HEK293 (cell line): ENCODE results near the gene NAA20.
A peak's percentile ranks its signal among the peaks of the same experiment; 100 is the strongest.

Experiments used
- GLIS1 ChIP-seq: fragments of 450-650 bp; formaldehyde crosslinking; IDR thresholded peaks from 2 replicates; pipeline ENCODE4 v1.5.1; 2016; ENCODE audit warnings: missing biosample characterization, missing genetic modification characterization
- KLF9 ChIP-seq: fragments of 450-650 bp; formaldehyde crosslinking; IDR thresholded peaks from 2 replicates; pipeline ENCODE4 v1.5.1; 2016; ENCODE audit warnings: missing biosample characterization, missing genetic modification characterization, low read depth
- MZF1 ChIP-seq: fragments of 450-650 bp; formaldehyde crosslinking; IDR thresholded peaks from 2 replicates; pipeline ENCODE4 v1.5.1; 2017; ENCODE audit warnings: missing biosample characterization, missing genetic modification characterization, borderline replicate concordance
- SCRT2 ChIP-seq: fragments of 450-650 bp; formaldehyde crosslinking; IDR thresholded peaks from 2 replicates; pipeline ENCODE4 v1.5.1; 2016; ENCODE audit warnings: missing biosample characterization, missing genetic modification characterization
- WT1 ChIP-seq: fragments of 450-650 bp; formaldehyde crosslinking; IDR thresholded peaks from 2 replicates; pipeline ENCODE4 v1.5.1; 2016; ENCODE audit warnings: missing biosample characterization, missing genetic modification characterization
- YY2 ChIP-seq: fragments of 450-650 bp; formaldehyde crosslinking; IDR thresholded peaks from 2 replicates; pipeline ENCODE4 v1.5.1; 2016; ENCODE audit warnings: missing biosample characterization, missing genetic modification characterization
- ZNF2 ChIP-seq: fragments of 450-650 bp; formaldehyde crosslinking; IDR thresholded peaks from 2 replicates; pipeline ENCODE4 v1.5.1; 2016; ENCODE audit warnings: missing biosample characterization, missing genetic modification characterization
- ZNF416 ChIP-seq: fragments of 450-650 bp; formaldehyde crosslinking; IDR thresholded peaks from 2 replicates; pipeline ENCODE4 v1.5.1; 2016; ENCODE audit warnings: missing biosample characterization, missing genetic modification characterization
- ZNF529 ChIP-seq: fragments of 450-650 bp; formaldehyde crosslinking; IDR thresholded peaks from 2 replicates; pipeline ENCODE4 v1.5.1; 2017; ENCODE audit warnings: missing genetic modification characterization, missing biosample characterization; ENCODE audit not compliant: insufficient replicate concordance
- ZNF549 ChIP-seq: fragments of 450-650 bp; IDR thresholded peaks from 2 replicates; pipeline ENCODE4 v1.5.1; 2018; ENCODE audit warnings: missing biosample characterization, missing genetic modification characterization, mild to moderate bottlenecking, inconsistent platforms, moderate library complexity
- ZNF664 ChIP-seq: fragments of 450-650 bp; formaldehyde crosslinking; IDR thresholded peaks from 2 replicates; pipeline ENCODE4 v1.5.1; 2016; ENCODE audit warnings: missing biosample characterization, missing genetic modification characterization
- ZNF701 ChIP-seq: fragments of 450-650 bp; formaldehyde crosslinking; IDR thresholded peaks from 2 replicates; pipeline ENCODE4 v1.5.1; 2016; ENCODE audit warnings: missing biosample characterization, missing genetic modification characterization
- ZSCAN16 ChIP-seq: fragments of 450-650 bp; formaldehyde crosslinking; IDR thresholded peaks from 2 replicates; pipeline ENCODE4 v1.5.1; 2016; ENCODE audit warnings: missing biosample characterization, missing genetic modification characterization
- TF ChIP-seq, protein P1 (sequence below): fragments of 450-650 bp; formaldehyde crosslinking; IDR thresholded peaks from 2 replicates; pipeline ENCODE4 v1.5.1; 2016; ENCODE audit warnings: missing biosample characterization, missing genetic modification characterization
- TF ChIP-seq, protein P2 (sequence below): fragments of 450-650 bp; formaldehyde crosslinking; IDR thresholded peaks from 2 replicates; pipeline ENCODE4 v1.5.1; 2017; ENCODE audit warnings: missing biosample characterization, missing genetic modification characterization
- TF ChIP-seq, protein P3 (sequence below): fragments of 450-650 bp; formaldehyde crosslinking; IDR thresholded peaks from 2 replicates; pipeline ENCODE4 v1.5.1; 2016; ENCODE audit warnings: missing biosample characterization, missing genetic modification characterization
- TF ChIP-seq, protein P4 (sequence below): IDR thresholded peaks from 2 replicates; pipeline ENCODE4 v1.6.1; 2011; ENCODE audit warnings: mild to moderate bottlenecking, low read depth, low read length, borderline replicate concordance
- TF ChIP-seq, protein P5 (sequence below): fragments of 450-650 bp; formaldehyde crosslinking; IDR thresholded peaks from 2 replicates; pipeline ENCODE4 v1.5.1; 2016; ENCODE audit warnings: missing biosample characterization, missing genetic modification characterization, borderline replicate concordance
- TF ChIP-seq, protein P6 (sequence below): fragments of 450-650 bp; formaldehyde crosslinking; IDR thresholded peaks from 2 replicates; pipeline ENCODE4 v1.5.1; 2016; ENCODE audit warnings: missing biosample characterization, missing genetic modification characterization

The NAA20 gene

DNA sequence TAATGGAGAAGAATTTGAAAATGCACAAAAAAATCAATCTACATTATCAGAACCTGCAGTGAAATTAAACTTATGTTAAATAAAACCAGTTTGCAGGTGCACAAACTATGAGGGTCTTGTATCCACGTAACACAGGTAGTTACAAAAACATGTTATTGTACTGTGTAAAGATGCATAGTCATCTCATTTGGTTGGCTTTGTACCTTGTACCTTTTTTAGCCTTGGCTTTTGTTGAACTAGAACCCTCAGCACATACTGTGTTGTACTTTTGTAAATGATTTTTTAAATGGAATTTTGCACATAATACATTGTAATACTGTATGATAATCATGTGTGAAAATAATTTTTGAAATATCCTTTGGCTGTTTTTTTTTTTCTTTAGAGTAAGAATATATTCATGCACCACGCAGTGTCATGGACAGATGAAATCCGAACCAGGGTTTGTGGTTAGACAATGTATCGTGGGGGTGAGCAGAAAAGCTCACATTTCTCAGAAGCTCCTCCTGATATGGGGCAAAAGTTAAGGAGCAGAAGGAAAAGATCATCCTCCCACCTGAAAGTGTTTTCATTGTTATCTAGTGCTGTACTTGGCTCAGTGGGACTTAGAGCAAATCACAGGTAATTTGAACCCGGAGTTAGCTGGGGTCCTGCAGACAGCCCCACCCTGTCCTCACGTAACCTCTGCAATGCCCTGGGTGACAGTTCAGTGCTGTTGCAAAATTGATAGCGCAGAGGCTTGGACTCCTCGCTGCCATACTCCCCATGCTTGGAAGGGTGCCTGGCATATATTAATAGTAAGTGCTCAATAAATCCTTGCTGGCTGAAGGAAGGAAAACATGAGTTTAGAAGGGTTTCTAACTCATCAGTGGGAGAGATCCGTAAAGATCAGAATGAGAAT is 14.8 kb upstream of the NAA20 start (continued):
- TF ChIP-seq, protein P1, sequence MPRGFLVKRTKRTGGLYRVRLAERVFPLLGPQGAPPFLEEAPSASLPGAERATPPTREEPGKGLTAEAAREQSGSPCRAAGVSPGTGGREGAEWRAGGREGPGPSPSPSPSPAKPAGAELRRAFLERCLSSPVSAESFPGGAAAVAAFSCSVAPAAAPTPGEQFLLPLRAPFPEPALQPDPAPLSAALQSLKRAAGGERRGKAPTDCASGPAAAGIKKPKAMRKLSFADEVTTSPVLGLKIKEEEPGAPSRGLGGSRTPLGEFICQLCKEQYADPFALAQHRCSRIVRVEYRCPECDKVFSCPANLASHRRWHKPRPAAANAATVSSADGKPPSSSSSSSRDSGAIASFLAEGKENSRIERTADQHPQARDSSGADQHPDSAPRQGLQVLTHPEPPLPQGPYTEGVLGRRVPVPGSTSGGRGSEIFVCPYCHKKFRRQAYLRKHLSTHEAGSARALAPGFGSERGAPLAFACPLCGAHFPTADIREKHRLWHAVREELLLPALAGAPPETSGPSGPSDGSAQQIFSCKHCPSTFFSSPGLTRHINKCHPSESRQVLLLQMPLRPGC = no peak
- TF ChIP-seq SCRT2 (tag by site-specific recombination) (no peak), ZSCAN16 (tag by site-specific recombination) (no peak), ZNF416 (tag by site-specific recombination) (no peak), GLIS1 (peak; percentile 34; the same call in 1 of the 2 replicates), ZNF701 (tag by site-specific recombination) (no peak), WT1 (0 out of 2 replicates have a peak, but pooled peaks have one; percentile 45), YY2 (tag by site-specific recombination) (no peak), ZNF529 (tag by site-specific recombination) (no peak), KLF9 (tag by site-specific recombination) (no peak), ZNF549 (tag by site-specific recombination) (no peak), MZF1 (tag by site-specific recombination) (no peak), ZNF664 (tag by site-specific recombination) (peak; percentile 97), ZNF2 (tag by site-specific recombination) (no peak)
- TF ChIP-seq, protein P2, sequence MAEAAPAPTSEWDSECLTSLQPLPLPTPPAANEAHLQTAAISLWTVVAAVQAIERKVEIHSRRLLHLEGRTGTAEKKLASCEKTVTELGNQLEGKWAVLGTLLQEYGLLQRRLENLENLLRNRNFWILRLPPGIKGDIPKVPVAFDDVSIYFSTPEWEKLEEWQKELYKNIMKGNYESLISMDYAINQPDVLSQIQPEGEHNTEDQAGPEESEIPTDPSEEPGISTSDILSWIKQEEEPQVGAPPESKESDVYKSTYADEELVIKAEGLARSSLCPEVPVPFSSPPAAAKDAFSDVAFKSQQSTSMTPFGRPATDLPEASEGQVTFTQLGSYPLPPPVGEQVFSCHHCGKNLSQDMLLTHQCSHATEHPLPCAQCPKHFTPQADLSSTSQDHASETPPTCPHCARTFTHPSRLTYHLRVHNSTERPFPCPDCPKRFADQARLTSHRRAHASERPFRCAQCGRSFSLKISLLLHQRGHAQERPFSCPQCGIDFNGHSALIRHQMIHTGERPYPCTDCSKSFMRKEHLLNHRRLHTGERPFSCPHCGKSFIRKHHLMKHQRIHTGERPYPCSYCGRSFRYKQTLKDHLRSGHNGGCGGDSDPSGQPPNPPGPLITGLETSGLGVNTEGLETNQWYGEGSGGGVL (tag by site-specific recombination) = no peak
- TF ChIP-seq, protein P3, sequence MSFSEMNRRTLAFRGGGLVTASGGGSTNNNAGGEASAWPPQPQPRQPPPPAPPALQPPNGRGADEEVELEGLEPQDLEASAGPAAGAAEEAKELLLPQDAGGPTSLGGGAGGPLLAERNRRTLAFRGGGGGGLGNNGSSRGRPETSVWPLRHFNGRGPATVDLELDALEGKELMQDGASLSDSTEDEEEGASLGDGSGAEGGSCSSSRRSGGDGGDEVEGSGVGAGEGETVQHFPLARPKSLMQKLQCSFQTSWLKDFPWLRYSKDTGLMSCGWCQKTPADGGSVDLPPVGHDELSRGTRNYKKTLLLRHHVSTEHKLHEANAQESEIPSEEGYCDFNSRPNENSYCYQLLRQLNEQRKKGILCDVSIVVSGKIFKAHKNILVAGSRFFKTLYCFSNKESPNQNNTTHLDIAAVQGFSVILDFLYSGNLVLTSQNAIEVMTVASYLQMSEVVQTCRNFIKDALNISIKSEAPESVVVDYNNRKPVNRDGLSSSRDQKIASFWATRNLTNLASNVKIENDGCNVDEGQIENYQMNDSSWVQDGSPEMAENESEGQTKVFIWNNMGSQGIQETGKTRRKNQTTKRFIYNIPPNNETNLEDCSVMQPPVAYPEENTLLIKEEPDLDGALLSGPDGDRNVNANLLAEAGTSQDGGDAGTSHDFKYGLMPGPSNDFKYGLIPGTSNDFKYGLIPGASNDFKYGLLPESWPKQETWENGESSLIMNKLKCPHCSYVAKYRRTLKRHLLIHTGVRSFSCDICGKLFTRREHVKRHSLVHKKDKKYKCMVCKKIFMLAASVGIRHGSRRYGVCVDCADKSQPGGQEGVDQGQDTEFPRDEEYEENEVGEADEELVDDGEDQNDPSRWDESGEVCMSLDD (tag by site-specific recombination) = no peak
- TF ChIP-seq, protein P4, sequence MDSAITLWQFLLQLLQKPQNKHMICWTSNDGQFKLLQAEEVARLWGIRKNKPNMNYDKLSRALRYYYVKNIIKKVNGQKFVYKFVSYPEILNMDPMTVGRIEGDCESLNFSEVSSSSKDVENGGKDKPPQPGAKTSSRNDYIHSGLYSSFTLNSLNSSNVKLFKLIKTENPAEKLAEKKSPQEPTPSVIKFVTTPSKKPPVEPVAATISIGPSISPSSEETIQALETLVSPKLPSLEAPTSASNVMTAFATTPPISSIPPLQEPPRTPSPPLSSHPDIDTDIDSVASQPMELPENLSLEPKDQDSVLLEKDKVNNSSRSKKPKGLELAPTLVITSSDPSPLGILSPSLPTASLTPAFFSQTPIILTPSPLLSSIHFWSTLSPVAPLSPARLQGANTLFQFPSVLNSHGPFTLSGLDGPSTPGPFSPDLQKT = no peak
- TF ChIP-seq, protein P5, sequence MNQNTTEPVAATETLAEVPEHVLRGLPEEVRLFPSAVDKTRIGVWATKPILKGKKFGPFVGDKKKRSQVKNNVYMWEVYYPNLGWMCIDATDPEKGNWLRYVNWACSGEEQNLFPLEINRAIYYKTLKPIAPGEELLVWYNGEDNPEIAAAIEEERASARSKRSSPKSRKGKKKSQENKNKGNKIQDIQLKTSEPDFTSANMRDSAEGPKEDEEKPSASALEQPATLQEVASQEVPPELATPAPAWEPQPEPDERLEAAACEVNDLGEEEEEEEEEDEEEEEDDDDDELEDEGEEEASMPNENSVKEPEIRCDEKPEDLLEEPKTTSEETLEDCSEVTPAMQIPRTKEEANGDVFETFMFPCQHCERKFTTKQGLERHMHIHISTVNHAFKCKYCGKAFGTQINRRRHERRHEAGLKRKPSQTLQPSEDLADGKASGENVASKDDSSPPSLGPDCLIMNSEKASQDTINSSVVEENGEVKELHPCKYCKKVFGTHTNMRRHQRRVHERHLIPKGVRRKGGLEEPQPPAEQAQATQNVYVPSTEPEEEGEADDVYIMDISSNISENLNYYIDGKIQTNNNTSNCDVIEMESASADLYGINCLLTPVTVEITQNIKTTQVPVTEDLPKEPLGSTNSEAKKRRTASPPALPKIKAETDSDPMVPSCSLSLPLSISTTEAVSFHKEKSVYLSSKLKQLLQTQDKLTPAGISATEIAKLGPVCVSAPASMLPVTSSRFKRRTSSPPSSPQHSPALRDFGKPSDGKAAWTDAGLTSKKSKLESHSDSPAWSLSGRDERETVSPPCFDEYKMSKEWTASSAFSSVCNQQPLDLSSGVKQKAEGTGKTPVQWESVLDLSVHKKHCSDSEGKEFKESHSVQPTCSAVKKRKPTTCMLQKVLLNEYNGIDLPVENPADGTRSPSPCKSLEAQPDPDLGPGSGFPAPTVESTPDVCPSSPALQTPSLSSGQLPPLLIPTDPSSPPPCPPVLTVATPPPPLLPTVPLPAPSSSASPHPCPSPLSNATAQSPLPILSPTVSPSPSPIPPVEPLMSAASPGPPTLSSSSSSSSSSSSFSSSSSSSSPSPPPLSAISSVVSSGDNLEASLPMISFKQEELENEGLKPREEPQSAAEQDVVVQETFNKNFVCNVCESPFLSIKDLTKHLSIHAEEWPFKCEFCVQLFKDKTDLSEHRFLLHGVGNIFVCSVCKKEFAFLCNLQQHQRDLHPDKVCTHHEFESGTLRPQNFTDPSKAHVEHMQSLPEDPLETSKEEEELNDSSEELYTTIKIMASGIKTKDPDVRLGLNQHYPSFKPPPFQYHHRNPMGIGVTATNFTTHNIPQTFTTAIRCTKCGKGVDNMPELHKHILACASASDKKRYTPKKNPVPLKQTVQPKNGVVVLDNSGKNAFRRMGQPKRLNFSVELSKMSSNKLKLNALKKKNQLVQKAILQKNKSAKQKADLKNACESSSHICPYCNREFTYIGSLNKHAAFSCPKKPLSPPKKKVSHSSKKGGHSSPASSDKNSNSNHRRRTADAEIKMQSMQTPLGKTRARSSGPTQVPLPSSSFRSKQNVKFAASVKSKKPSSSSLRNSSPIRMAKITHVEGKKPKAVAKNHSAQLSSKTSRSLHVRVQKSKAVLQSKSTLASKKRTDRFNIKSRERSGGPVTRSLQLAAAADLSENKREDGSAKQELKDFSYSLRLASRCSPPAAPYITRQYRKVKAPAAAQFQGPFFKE (tag by site-specific recombination) = no peak
- TF ChIP-seq, protein P6, sequence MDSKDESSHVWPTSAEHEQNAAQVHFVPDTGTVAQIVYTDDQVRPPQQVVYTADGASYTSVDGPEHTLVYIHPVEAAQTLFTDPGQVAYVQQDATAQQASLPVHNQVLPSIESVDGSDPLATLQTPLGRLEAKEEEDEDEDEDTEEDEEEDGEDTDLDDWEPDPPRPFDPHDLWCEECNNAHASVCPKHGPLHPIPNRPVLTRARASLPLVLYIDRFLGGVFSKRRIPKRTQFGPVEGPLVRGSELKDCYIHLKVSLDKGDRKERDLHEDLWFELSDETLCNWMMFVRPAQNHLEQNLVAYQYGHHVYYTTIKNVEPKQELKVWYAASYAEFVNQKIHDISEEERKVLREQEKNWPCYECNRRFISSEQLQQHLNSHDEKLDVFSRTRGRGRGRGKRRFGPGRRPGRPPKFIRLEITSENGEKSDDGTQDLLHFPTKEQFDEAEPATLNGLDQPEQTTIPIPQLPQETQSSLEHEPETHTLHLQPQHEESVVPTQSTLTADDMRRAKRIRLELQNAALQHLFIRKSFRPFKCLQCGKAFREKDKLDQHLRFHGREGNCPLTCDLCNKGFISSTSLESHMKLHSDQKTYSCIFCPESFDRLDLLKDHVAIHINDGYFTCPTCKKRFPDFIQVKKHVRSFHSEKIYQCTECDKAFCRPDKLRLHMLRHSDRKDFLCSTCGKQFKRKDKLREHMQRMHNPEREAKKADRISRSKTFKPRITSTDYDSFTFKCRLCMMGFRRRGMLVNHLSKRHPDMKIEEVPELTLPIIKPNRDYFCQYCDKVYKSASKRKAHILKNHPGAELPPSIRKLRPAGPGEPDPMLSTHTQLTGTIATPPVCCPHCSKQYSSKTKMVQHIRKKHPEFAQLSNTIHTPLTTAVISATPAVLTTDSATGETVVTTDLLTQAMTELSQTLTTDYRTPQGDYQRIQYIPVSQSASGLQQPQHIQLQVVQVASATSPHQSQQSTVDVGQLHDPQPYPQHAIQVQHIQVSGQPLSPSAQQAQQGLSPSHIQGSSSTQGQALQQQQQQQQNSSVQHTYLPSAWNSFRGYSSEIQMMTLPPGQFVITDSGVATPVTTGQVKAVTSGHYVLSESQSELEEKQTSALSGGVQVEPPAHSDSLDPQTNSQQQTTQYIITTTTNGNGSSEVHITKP (tag by site-specific recombination) = peak; percentile 57
